ENCODE measurements around the gene COL4A5. TPM values are rescaled to one million over a fixed set of nuclear protein-coding genes. Genes with fewer than 3 reads are reported as not detected.

The COL4A5 gene
- total and polyA plus RNA-seq, 8 donors, result 5.5 to 160 (median 48.5) TPM

DNA sequence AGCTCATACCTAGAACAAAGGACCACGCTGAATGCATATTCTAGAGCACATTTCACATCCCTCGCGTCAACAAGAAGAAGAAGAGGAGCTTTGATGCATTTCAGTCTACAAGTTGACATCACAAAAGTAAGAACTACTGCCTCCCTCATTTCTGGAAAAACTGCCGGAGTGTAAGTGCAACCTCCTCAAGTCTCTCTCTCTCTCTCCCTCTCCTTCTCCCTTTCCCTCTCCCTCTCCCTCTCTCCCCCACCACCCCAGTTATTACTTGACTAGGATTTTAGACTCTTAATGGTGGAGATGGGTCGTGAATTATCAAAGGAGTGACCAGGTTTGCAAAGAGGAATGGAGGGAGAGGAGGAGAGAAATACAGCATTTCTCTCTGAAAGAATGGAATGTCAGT lies 298.1 kb downstream of the COL4A5 start:
- H3K36me3 ChIP-seq, result no peaks in the 10 kb centered on the region
- intact Hi-C loops (cut with DNase I; ENCODE audit: low total_unique reads), result no loop called here
- peaks cover 0 to 32% (median 17%) of the 10 kb centered on the region in 4 donors for H3K4me1 ChIP-seq
- no peak overlapping the region for H3K4me3 ChIP-seq
- no peak overlapping the region for H3K27ac ChIP-seq
- H3K27me3 ChIP-seq, result peaks cover 3 to 57% (median 51%) of the 10 kb centered on the region in 3 donors
- peaks cover 0 to 12% (median 0%) of the 10 kb centered on the region in 4 donors for H3K9me3 ChIP-seq
- 47 to 60% (median 55%) methylated on average over 5 of the region's 5 CpGs for WGBS, 5 donors
- no peak for TF ChIP-seq EP300 (IDR thresholded peaks at IDR 0.05)
- no peak for TF ChIP-seq POLR2AphosphoS5 (IDR thresholded peaks at IDR 0.05)
- no peak for TF ChIP-seq CTCF (IDR thresholded peaks at IDR 0.05)
- TF ChIP-seq POLR2A (IDR thresholded peaks at IDR 0.05), result no peak
- no peak for DNase-seq

GRCh38 chrX:108740299-108740774 lies 300.7 kb downstream of the COL4A5 start:
- H3K27me3 ChIP-seq, result peaks cover 0 to 35% (median 31%) of the 10 kb centered on the region in 3 donors
- TF ChIP-seq CTCF (IDR thresholded peaks at IDR 0.05) (no peak), POLR2AphosphoS5 (IDR thresholded peaks at IDR 0.05) (no peak), EP300 (IDR thresholded peaks at IDR 0.05) (no peak), POLR2A (IDR thresholded peaks at IDR 0.05) (no peak)
- DNase-seq, result no peak
- peaks cover 0 to 12% (median 0%) of the 10 kb centered on the region in 4 donors for H3K9me3 ChIP-seq
- H3K27ac ChIP-seq, result no peak overlapping the region
- no peaks in the 10 kb centered on the region for H3K36me3 ChIP-seq
- H3K4me1 ChIP-seq, result peaks cover 0 to 22% (median 13%) of the 10 kb centered on the region in 4 donors
- H3K4me3 ChIP-seq, result no peak overlapping the region
- intact Hi-C loops (cut with DNase I; ENCODE audit: low total_unique reads), result no loop called here
- WGBS, 5 donors, result 36 to 87% (median 79%) methylated on average over 1 of the region's 1 CpG

Small RNAs within 50 kb of the gene (small RNA-seq; reads per million reads assigned to genes)
- gene RF00019, result 0 reads per million in 4 donors

Other genes starting within 250 kb of the COL4A5 start
- 10 to 100 TPM in 3 of 5 donors, 1 to 10 TPM in 1, under 1 TPM in 1; 0.58 to 30.8 (median 10.5) TPM for gene COL4A6, start 1.4 kb upstream of the COL4A5 start, total RNA-seq
- gene COL4A6, start 1.4 kb upstream of the COL4A5 start, polyA plus RNA-seq, result 10 to 100 TPM in 1 of 3 donors, 1 to 10 TPM in 1, under 1 TPM in 1; 1.00 to 19.0 (median 2.6) TPM

Data from stomach (tissue), 9 donors.